Stomach (tissue), 9 donors: ENCODE data around the gene STK39. TPM values are rescaled to one million over a fixed set of nuclear protein-coding genes. Genes with fewer than 3 reads are reported as not detected.

ENCODE experiments used
- DNase-seq, 2 donors: peaks; one replicate each; pipeline versions ENCODE4 v3.0.0 to v3.0.0-alpha.2; 2013 to 2019
- H3K27ac ChIP-seq, 5 donors: fragments of 200-600 bp in 4 of 5; sonication (generic) in 4 of 5; one replicate each; pipeline ENCODE4 v1.5.1; 2013 to 2019; ENCODE audit warnings: mild to moderate bottlenecking in 1 of 5, moderate library complexity in 1 of 5
- H3K27me3 ChIP-seq, 3 donors: fragments of 200-600 bp; sonication (generic); one replicate each; pipeline ENCODE4 v1.5.1; 2017 to 2019; ENCODE audit warnings: mixed run types in 1 of 3
- H3K36me3 ChIP-seq, 4 donors: fragments of 200-600 bp; sonication (generic); 1 replicate in 3 of 4; 2 replicates in 1 of 4; pipeline ENCODE4 v1.5.1; 2016 to 2019
- H3K4me1 ChIP-seq, 4 donors: fragments of 200-600 bp; sonication (generic); one replicate each; pipeline ENCODE4 v1.5.1; 2016 to 2019
- H3K4me3 ChIP-seq, 4 donors: fragments of 200-600 bp; sonication (generic) in 3 of 4; one replicate each; pipeline ENCODE4 v1.5.1; 2016 to 2019; ENCODE audit warnings: mild to moderate bottlenecking in 1 of 4
- H3K9me3 ChIP-seq, 4 donors: fragments of 200-600 bp; sonication (generic); one replicate each; pipeline ENCODE4 v1.5.1; 2016 to 2019
- EP300 ChIP-seq: sonication (generic); formaldehyde crosslinking; IDR thresholded peaks from one replicate; pipeline ENCODE4 v1.6.1; 2017; ENCODE audit warnings: antibody characterized with exemption
- POLR2A ChIP-seq, 4 donors: fragments of 450-650 bp; IDR thresholded peaks; one replicate each; pipeline ENCODE4 v1.6.1; 2016; ENCODE audit warnings: antibody characterized with exemption in 4 of 4, control low read depth in 2 of 4, mild to moderate bottlenecking in 1 of 4, moderate library complexity in 1 of 4
- POLR2AphosphoS5 ChIP-seq, 3 donors: sonication (generic); formaldehyde crosslinking; IDR thresholded peaks; one replicate each; pipeline ENCODE4 v1.6.1; 2016; ENCODE audit warnings: antibody characterized with exemption in 3 of 3
- WGBS, 5 donors: extraction: QIAGEN DNeasy Blood & Tissue Kit in 3 of 5; methylation state at CpG; one replicate each; pipeline versions ENCODE4 v1.1.5 to v1.1.7; 2013 to 2018; 5-methylcytosine and 5-hydroxymethylcytosine counted together
- intact Hi-C: fragments of 100-400 bp; cut with DNase I; formaldehyde crosslinking; loops from one replicate; pipeline ENCODE4 v1.15.1; 2023; ENCODE audit warnings: low total_unique reads
- polyA plus RNA-seq, 3 donors: library from polyadenylated mRNA; stranded (reverse); fragments of 200-250 nt; gene quantifications; one replicate each; pipeline ENCODE4 v1.2.3, GENCODE V29; 2013
- total RNA-seq, 5 donors: library from RNA; depleted of rRNA; stranded (reverse); fragments of >200 nt; gene quantifications; one replicate each; pipeline versions ENCODE4 v1.1.0 to v1.2.3, GENCODE V29; 2014 to 2016
- TF ChIP-seq, protein P1 (sequence below), 7 experiments: fragments of 450-650 bp in 4 of 7; fragments of 200-600 bp in 3 of 7; sonication (generic) in 3 of 7; IDR thresholded peaks; one replicate each; pipeline ENCODE4 v1.5.1; 2016 to 2019; ENCODE audit warnings: antibody characterized with exemption in 7 of 7, control low read depth in 2 of 7, mild to moderate bottlenecking in 1 of 7
- donor health status: healthy with polysubstance abuse.
- donor health status: Bipolar disorder and iron deficiency.
- donor health status: healthy.

The STK39 gene
- total and polyA plus RNA-seq, 8 donors, result 18.3 to 60.7 (median 33.3) TPM

DNA sequence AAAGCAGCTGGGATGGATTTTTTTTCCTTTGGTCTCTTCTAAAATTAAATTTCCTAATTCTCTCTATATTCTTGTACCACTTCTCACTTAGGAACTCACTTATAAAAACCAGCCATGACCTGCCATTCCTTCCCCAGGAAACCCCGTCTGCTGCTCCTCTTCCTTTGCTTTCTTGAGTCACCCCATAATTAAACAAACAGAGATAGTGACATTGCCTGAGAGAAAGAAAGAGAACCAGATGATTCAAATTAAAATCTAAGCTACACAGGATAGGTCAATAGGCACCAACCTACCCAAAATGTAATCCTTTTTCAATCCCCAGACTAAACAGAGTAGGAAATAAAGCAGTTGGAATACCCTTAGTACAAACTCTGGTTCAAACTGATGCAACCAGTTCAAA is 9.7 kb downstream of the STK39 start:
- Histone ChIP-seq H3K27me3 (no peaks in the 10 kb centered on the region), H3K4me3 (no peak overlapping the region), H3K9me3 (no peaks in the 10 kb centered on the region), H3K4me1 (peaks cover 16 to 76% (median 39%) of the 10 kb centered on the region in 4 donors), H3K27ac (no peak overlapping the region), H3K36me3 (peaks cover 0 to under 1% (median 0%) of the 10 kb centered on the region in 4 donors)
- DNase-seq, result no peak
- intact Hi-C loops, result no loop called here
- WGBS, 5 donors, result 53 to 73% (median 64%) methylated on average over 1 of the region's 1 CpG
- TF ChIP-seq, protein P1, sequence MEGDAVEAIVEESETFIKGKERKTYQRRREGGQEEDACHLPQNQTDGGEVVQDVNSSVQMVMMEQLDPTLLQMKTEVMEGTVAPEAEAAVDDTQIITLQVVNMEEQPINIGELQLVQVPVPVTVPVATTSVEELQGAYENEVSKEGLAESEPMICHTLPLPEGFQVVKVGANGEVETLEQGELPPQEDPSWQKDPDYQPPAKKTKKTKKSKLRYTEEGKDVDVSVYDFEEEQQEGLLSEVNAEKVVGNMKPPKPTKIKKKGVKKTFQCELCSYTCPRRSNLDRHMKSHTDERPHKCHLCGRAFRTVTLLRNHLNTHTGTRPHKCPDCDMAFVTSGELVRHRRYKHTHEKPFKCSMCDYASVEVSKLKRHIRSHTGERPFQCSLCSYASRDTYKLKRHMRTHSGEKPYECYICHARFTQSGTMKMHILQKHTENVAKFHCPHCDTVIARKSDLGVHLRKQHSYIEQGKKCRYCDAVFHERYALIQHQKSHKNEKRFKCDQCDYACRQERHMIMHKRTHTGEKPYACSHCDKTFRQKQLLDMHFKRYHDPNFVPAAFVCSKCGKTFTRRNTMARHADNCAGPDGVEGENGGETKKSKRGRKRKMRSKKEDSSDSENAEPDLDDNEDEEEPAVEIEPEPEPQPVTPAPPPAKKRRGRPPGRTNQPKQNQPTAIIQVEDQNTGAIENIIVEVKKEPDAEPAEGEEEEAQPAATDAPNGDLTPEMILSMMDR (IDR thresholded peaks at IDR 0.05), result no peak
- TF ChIP-seq POLR2AphosphoS5 (IDR thresholded peaks at IDR 0.05), result peak in 1 of 3 donors; percentile 12

DNA sequence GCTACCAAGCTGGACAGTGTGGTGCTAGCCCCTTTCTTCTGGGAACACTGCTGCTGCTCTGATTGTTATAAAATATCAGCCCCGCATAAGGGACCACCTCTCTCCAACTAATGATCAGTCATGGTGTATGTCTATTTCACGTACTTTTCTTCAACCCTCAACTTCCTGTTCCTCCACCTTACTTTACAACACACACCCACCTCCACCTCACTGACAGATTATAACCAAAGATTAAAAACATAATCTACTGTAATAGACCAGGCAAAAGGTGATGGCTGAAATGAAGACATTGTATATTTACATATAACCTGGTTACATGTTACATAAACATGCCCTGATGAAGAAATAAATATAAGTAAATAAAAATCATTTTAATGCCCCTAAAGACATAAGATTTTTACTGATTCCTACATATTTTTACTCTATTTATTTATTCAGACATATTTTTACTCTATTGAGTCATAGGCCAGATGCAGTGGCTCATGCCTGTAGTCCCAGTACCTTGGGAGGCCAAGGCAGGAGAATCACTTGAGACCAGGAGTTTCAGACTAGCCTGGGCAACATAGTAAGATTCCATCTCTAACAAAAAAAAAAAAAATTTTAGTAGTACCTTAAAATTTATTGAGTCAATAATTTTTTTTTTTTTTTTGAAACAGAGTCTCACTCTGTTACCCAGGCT is 12.8 kb downstream of the STK39 start:
- WGBS, 5 donors, result 61 to 83% (median 76%) methylated on average over 2 of the region's 2 CpGs

DNA sequence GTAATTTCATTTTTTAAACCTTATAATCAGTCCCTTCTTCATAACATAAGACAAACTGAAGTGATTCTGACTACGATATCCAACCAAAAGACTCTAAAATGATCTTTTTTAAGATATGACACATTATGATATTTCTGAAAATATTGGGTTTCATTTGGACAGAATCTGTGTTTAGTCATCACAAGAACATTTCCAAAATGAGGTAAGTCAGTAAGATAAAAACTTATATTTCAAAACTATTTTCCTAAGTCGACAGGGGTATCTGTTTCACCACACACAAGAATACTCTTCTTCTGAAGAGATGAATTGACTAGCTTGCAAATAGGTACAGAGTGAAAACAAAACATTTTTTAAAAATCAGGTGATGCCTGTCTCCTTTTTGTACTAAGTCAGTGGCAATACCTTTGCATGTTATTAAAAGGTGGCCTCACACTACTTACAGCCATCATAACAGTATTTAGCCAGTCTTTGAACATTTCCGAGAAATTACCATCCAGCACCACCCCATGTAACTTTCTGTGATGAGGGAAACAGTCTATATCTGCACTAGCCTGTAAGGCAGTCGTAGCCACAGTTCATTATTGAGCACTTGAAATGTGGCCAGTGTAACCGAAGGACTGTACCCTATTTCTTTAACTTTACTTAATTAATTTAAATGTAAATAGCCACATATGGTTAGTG is 13.5 kb downstream of the STK39 start:
- WGBS, 5 donors, result 85 to 90% (median 89%) methylated on average over 5 of the region's 5 CpGs
- TF ChIP-seq EP300 (no peak), POLR2A (IDR thresholded peaks at IDR 0.05) (no peak), POLR2AphosphoS5 (IDR thresholded peaks at IDR 0.05) (no peak)
- TF ChIP-seq, protein P1 (IDR thresholded peaks at IDR 0.05), result no peak
- Histone ChIP-seq H3K9me3 (peaks cover 0 to 5% (median 0%) of the 10 kb centered on the region in 4 donors), H3K4me1 (peaks cover 0 to 48% (median 24%) of the 10 kb centered on the region in 4 donors), H3K27me3 (no peaks in the 10 kb centered on the region), H3K27ac (peak overlapping the region in 2 of 5 donors; percentile 26 to 51), H3K4me3 (no peak overlapping the region), H3K36me3 (peaks cover 0 to 14% (median 4%) of the 10 kb centered on the region in 4 donors)
- intact Hi-C loops, result no loop called here
- no peak for DNase-seq

More for the DNA sequence above, 12.8 kb downstream of the STK39 start:
- peaks cover 0 to 14% (median 4%) of the 10 kb centered on the region in 4 donors for H3K36me3 ChIP-seq
- H3K9me3 ChIP-seq, result peaks cover 0 to 5% (median 0%) of the 10 kb centered on the region in 4 donors
- TF ChIP-seq, protein P1 (IDR thresholded peaks at IDR 0.05), result no peak
- no peak for TF ChIP-seq POLR2AphosphoS5 (IDR thresholded peaks at IDR 0.05)
- TF ChIP-seq EP300, result no peak
- TF ChIP-seq POLR2A (IDR thresholded peaks at IDR 0.05), result no peak
- H3K4me1 ChIP-seq, result peaks cover 0 to 50% (median 28%) of the 10 kb centered on the region in 4 donors
- DNase-seq, result no peak
- H3K27me3 ChIP-seq, result no peaks in the 10 kb centered on the region
- intact Hi-C loops, result no loop called here
- H3K4me3 ChIP-seq, result no peak overlapping the region
- H3K27ac ChIP-seq, result peak overlapping the region in 2 of 5 donors; percentile 14 to 26

DNA sequence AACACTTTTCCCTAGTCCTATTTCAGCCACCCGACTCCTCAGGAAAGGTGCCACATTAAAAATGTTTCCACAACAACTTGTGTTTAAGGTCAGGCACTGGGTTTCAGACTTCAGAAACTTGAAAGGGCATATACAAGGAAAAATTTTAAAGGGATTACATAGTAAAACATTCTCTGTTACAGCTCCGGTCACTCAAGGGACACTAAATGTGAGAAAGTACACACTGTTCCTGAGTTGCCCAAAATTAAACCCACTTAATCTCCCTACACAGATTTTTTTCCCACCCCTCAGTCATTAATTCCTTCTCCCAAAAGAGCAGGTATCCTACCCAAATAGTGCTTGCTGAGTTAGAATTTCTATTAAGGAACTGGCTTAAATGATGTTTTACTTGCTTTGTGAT is 14.2 kb downstream of the STK39 start:
- H3K27ac ChIP-seq, result peak overlapping the region in 2 of 5 donors; percentile 26 to 51
- WGBS, 5 donors, result 77 to 92% (median 83%) methylated on average over 2 of the region's 2 CpGs

More for the DNA sequence above, 14.2 kb downstream of the STK39 start:
- Histone ChIP-seq H3K4me3 (no peak overlapping the region), H3K27me3 (no peaks in the 10 kb centered on the region), H3K36me3 (peaks cover 0 to 14% (median 4%) of the 10 kb centered on the region in 4 donors), H3K4me1 (peaks cover 0 to 44% (median 23%) of the 10 kb centered on the region in 4 donors), H3K9me3 (peaks cover 0 to 5% (median 0%) of the 10 kb centered on the region in 4 donors)
- TF ChIP-seq POLR2AphosphoS5 (IDR thresholded peaks at IDR 0.05), result peak in 1 of 3 donors; percentile 57
- no peak for TF ChIP-seq POLR2A (IDR thresholded peaks at IDR 0.05)
- no peak for DNase-seq
- intact Hi-C loops, result no loop called here
